HCT116 (cell line): ENCODE results near the gene SLC25A6. TPM values are rescaled to one million over a fixed set of nuclear protein-coding genes. Genes with fewer than 3 reads are reported as not detected.
"Not testable (repeated sequence)": the region's sequence is repeated elsewhere in the genome, so short reads cannot be mapped to it uniquely, and the experiment has no call there.

ENCODE experiments used
- ATAC-seq: fragments of 200-7000 bp; cut with Tn5 transposase; 2 replicates; pipeline ENCODE4 v1.9.1; 2020; ENCODE audit warnings: mild to moderate bottlenecking, moderate library complexity
- BruUV-seq: library from RNA; stranded (reverse); fragments of 400-500 nt; replicated peaks from 2 replicates; lab custom pipeline; 2021; lab: Mats Ljungman, UMichigan
- CTCF ChIA-PET: fragments of 300-600 bp; sonication (Branson Sonifier 250); formaldehyde crosslinking; loops from one replicate; lab custom pipeline; 2021; ENCODE audit warnings: antibody characterized with exemption; lab: Charles Lee
- POLR2A ChIA-PET: fragments of 300-600, 350-600 bp; sonication (Branson Sonifier 250); formaldehyde crosslinking; loops from one replicate; lab custom pipeline; 2021; ENCODE audit warnings: antibody characterized with exemption; lab: Charles Lee
- RAD21 ChIA-PET, 2 experiments: fragments of 300-600 bp; sonication (Branson Sonifier 250); formaldehyde crosslinking; loops; one replicate each; lab custom pipeline; 2023; ENCODE audit warnings: low total read pairs in 2 of 2; ENCODE audit not compliant: uncharacterized antibody in 2 of 2, unreplicated experiment in 2 of 2, low non-redundant PET in 1 of 2; lab: Charles Lee
- DNase-seq: peaks from one replicate; pipeline ENCODE4 v3.0.0-alpha.2; 2010; ENCODE audit warnings: low read depth, low spot score
- H2AFZ ChIP-seq: fragments of 200-600 bp; shearing (Covaris generic), sonication (generic); 2 replicates; pipeline ENCODE4 v1.6.1; 2017; ENCODE audit warnings: low read depth, mixed run types, mixed read lengths, antibody characterized with exemption, low read length; ENCODE audit not compliant: poor library complexity, severe bottlenecking
- H3K27ac ChIP-seq: 2 replicates; pipeline ENCODE4 v1.5.1; 2012; ENCODE audit warnings: low read depth, low read length
- H3K27me3 ChIP-seq: fragments of 200-600 bp; sonication (generic); 2 replicates; pipeline ENCODE4 v1.6.1; 2016; ENCODE audit warnings: mixed run types, low read length, mixed read lengths; ENCODE audit not compliant: insufficient read depth
- H3K36me3 ChIP-seq, 2 experiments: fragments of 200-500 bp in 1 of 2; fragments of 200-600 bp in 1 of 2; sonication (Bioruptor generic) in 1 of 2; sonication (generic) in 1 of 2; 2 replicates each; pipeline versions ENCODE4 v1.5.1 to v1.6.1; 2014 to 2016; ENCODE audit warnings: low read length in 2 of 2, inconsistent platforms in 1 of 2, mixed read lengths in 1 of 2, mixed run types in 1 of 2; ENCODE audit not compliant: insufficient read depth in 2 of 2, control insufficient read depth in 1 of 2
- H3K4me1 ChIP-seq, 2 experiments: fragments of 200-600 bp in 1 of 2; sonication (generic) in 1 of 2; 2 replicates each; pipeline versions ENCODE4 v1.5.1 to v1.6.1; 2012 to 2017; ENCODE audit warnings: low read length in 2 of 2, inconsistent platforms in 1 of 2, mild to moderate bottlenecking in 1 of 2, mixed read lengths in 1 of 2, mixed run types in 1 of 2, moderate library complexity in 1 of 2; ENCODE audit not compliant: insufficient read depth in 2 of 2, control insufficient read depth in 1 of 2
- H3K4me2 ChIP-seq: fragments of 200-600 bp; sonication (generic); 2 replicates; pipeline ENCODE4 v1.6.1; 2017; ENCODE audit warnings: mixed run types, low read length, mixed read lengths
- H3K4me3 ChIP-seq, 2 experiments: fragments of 200-600 bp in 1 of 2; sonication (generic) in 1 of 2; replicated peaks in 1 of 2; 2 replicates each; pipeline ENCODE4 v1.5.1; 2011 to 2016; ENCODE audit warnings: low read length in 2 of 2, control low read depth in 1 of 2, low read depth in 1 of 2, mild to moderate bottlenecking in 1 of 2, mixed read lengths in 1 of 2, mixed run types in 1 of 2
- H3K79me2 ChIP-seq: fragments of 200-600 bp; sonication (generic); 2 replicates; pipeline ENCODE4 v1.6.1; 2017; ENCODE audit warnings: mild to moderate bottlenecking, mixed run types, low read length, moderate library complexity, mixed read lengths; ENCODE audit not compliant: insufficient read depth
- H3K9ac ChIP-seq: fragments of 200-600 bp; sonication (generic); 2 replicates; pipeline ENCODE4 v1.6.1; 2016; ENCODE audit warnings: low read length, mixed read lengths
- H3K9me2 ChIP-seq: fragments of 200-600 bp; sonication (generic), shearing (Covaris generic); 2 replicates; pipeline ENCODE4 v1.6.1; 2017; ENCODE audit warnings: mixed run types, mild to moderate bottlenecking, moderate library complexity; ENCODE audit not compliant: insufficient read depth
- H3K9me3 ChIP-seq, 2 experiments: fragments of 200-500 bp in 1 of 2; fragments of 200-600 bp in 1 of 2; sonication (Bioruptor generic) in 1 of 2; sonication (generic) in 1 of 2; 2 replicates each; pipeline ENCODE4 v1.6.1; 2014 to 2017; ENCODE audit warnings: low read length in 2 of 2, mixed read lengths in 2 of 2, inconsistent platforms in 1 of 2, low read depth in 1 of 2, mild to moderate bottlenecking in 1 of 2, mixed run types in 1 of 2, moderate library complexity in 1 of 2; ENCODE audit not compliant: control insufficient read depth in 1 of 2, insufficient read depth in 1 of 2
- H4K20me1 ChIP-seq: fragments of 200-600 bp; sonication (generic), shearing (Covaris generic); 2 replicates; pipeline ENCODE4 v1.6.1; 2017; ENCODE audit warnings: mixed run types, mild to moderate bottlenecking, moderate library complexity; ENCODE audit not compliant: insufficient read depth
- CEBPB ChIP-seq: IDR thresholded peaks from 2 replicates; pipeline ENCODE4 v1.6.1; 2012; ENCODE audit warnings: low read depth
- EGR1 ChIP-seq: IDR thresholded peaks from 2 replicates; pipeline ENCODE4 v1.6.1; 2012; ENCODE audit warnings: low read depth
- ELF1 ChIP-seq: IDR thresholded peaks from 2 replicates; pipeline ENCODE4 v1.6.1; 2012; ENCODE audit warnings: low read depth, borderline replicate concordance
- EZH2 ChIP-seq: fragments of 200-600 bp; sonication (generic); IDR thresholded peaks from 2 replicates; pipeline ENCODE4 v1.6.1; 2017; ENCODE audit warnings: antibody characterized with exemption, mixed run types
- EZH2phosphoT487 ChIP-seq: fragments of 200-600 bp; IDR thresholded peaks from 2 replicates; pipeline ENCODE4 v1.6.1; 2018; ENCODE audit warnings: antibody characterized with exemption, borderline replicate concordance
- POLR2A ChIP-seq: IDR thresholded peaks from 2 replicates; pipeline ENCODE4 v1.7.0; 2011; ENCODE audit warnings: borderline replicate concordance; ENCODE audit not compliant: insufficient read depth, insufficient read length; ENCODE audit errors: extremely low read depth
- POLR2AphosphoS5 ChIP-seq: IDR thresholded peaks from 2 replicates; pipeline ENCODE4 v1.6.1; 2011; ENCODE audit warnings: mild to moderate bottlenecking, low read depth, low read length, moderate library complexity
- RAD21 ChIP-seq: IDR thresholded peaks from 2 replicates; pipeline ENCODE4 v1.6.1; 2012; ENCODE audit warnings: low read depth, mild to moderate bottlenecking
- SIN3A ChIP-seq: IDR thresholded peaks from 2 replicates; pipeline ENCODE4 v1.6.1; 2012; ENCODE audit warnings: low read depth
- SRF ChIP-seq: IDR thresholded peaks from 2 replicates; pipeline ENCODE4 v1.6.1; 2012; ENCODE audit warnings: low read depth
- TCF7L2 ChIP-seq: IDR thresholded peaks from 2 replicates; pipeline ENCODE4 v1.7.0; 2011; ENCODE audit warnings: borderline replicate concordance, inconsistent platforms; ENCODE audit not compliant: insufficient read depth, insufficient read length; ENCODE audit errors: extremely low read depth
- YY1 ChIP-seq: IDR thresholded peaks from 2 replicates; pipeline ENCODE4 v1.6.1; 2011; ENCODE audit warnings: low read length, low read depth, moderate library complexity, mild to moderate bottlenecking; ENCODE audit not compliant: insufficient replicate concordance; ENCODE audit errors: extremely low read depth
- ZNF274 ChIP-seq: fragments of 200-500 bp; sonication (Bioruptor generic); IDR thresholded peaks from 2 replicates; pipeline ENCODE4 v1.6.1; 2014; ENCODE audit warnings: mild to moderate bottlenecking, low read depth, low read length, inconsistent platforms
- intact Hi-C: fragments of 100-400 bp; cut with micrococcal nuclease; formaldehyde crosslinking; loops from 2 replicates; pipeline ENCODE4 v1.10.0; 2022
- total RNA-seq: library from RNA; stranded (reverse); gene quantifications from one replicate; pipeline ENCODE4 v1.2.1, GENCODE V29; 2021; ENCODE audit not compliant: unreplicated experiment
- TF ChIP-seq, protein P1 (sequence below), 3 experiments: fragments of 200-600 bp in 1 of 3; sonication (generic) in 1 of 3; IDR thresholded peaks in 2 of 3; conservative IDR thresholded peaks in 1 of 3; 2 replicates each; pipeline ENCODE4 v1.5.1; 2012 to 2017; ENCODE audit warnings: low read depth in 2 of 3, low read length in 2 of 3, antibody characterized with exemption in 1 of 3, borderline replicate concordance in 1 of 3, control low read depth in 1 of 3, mild to moderate bottlenecking in 1 of 3, mixed read lengths in 1 of 3, mixed run types in 1 of 3, moderate library complexity in 1 of 3; ENCODE audit not compliant: insufficient read depth in 1 of 3
- TF ChIP-seq, protein P2 (sequence below): IDR thresholded peaks from 2 replicates; pipeline ENCODE4 v1.6.1; 2012
- TF ChIP-seq, protein P3 (sequence below): IDR thresholded peaks from 2 replicates; pipeline ENCODE4 v1.6.1; 2011; ENCODE audit warnings: mild to moderate bottlenecking, low read length, moderate library complexity; ENCODE audit not compliant: insufficient replicate concordance; ENCODE audit errors: extremely low read depth

The SLC25A6 gene
- total RNA-seq, 1 experiment from 2014 or later = 398 TPM

DNA sequence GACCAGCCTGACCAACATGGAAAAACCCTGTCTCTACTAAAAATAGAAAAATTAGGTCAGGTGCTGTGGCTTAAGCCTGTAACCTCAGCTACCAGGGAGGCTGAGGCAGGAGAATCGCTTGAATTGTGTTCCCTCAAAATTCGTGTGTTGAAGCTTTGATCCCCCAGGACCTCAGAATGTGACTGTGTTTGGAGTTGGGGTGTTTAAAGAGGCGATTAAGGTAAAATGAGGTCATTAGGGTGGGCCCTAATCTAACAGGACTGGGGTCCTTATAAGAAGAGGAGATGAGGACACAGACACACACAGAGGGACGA, 23.6 kb downstream of the SLC25A6 start:
- ATAC-seq = no peak
- no peaks in the 10 kb centered on the region for H3K9me3 ChIP-seq

DNA sequence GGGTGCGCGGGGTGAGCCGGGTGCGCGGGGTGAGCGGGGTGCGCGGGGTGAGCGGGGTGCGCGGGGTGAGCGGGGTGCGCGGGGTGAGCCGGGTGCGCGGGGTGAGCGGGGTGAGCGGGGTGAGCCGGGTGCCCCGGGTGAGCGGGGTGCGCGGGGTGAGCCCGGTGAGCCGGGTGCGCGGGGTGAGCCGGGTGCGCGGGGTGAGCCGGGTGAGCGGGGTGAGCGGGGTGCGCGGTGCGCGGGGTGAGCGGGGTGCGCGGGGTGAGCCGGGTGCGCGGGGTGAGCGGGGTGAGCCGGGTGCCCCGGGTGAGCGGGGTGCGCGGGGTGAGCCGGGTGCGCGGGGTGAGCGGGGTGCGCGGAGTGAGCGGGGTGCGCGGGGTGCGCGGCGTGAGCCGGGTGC, 25.6 kb downstream of the SLC25A6 start:
- DNase-seq, intact Hi-C loops, H3K4me3 ChIP-seq, H3K36me3 ChIP-seq, BruUV-seq, H3K79me2 ChIP-seq, POLR2A ChIA-PET, H3K9me2 ChIP-seq, ATAC-seq, H3K27me3 ChIP-seq, H3K9ac ChIP-seq, H4K20me1 ChIP-seq, H3K4me2 ChIP-seq, H3K9me3 ChIP-seq, H2AFZ ChIP-seq, H3K27ac ChIP-seq, RAD21 ChIA-PET, CTCF ChIA-PET: not testable (repeated sequence)
- peaks cover 5 to 11% of the 10 kb centered on the region in 2 experiments; a peak in 2 of 4 replicates for H3K4me1 ChIP-seq

More for the DNA sequence above, 23.6 kb downstream of the SLC25A6 start:
- no peaks in the 10 kb centered on the region for H3K27me3 ChIP-seq
- H3K4me2 ChIP-seq = no peak overlapping the region
- ChIA-PET RAD21 (no interaction called here), CTCF (no interaction called here), POLR2A (no interaction called here)
- H3K79me2 ChIP-seq = no peaks in the 10 kb centered on the region
- no peaks in the 10 kb centered on the region for H3K4me1 ChIP-seq
- H3K9ac ChIP-seq = no peak overlapping the region
- H2AFZ ChIP-seq = no peak overlapping the region
- no peaks in the 10 kb centered on the region for H4K20me1 ChIP-seq
- TF ChIP-seq ELF1 = no peak
- no peak for TF ChIP-seq SRF
- TF ChIP-seq EGR1 = no peak
- TF ChIP-seq, protein P1, sequence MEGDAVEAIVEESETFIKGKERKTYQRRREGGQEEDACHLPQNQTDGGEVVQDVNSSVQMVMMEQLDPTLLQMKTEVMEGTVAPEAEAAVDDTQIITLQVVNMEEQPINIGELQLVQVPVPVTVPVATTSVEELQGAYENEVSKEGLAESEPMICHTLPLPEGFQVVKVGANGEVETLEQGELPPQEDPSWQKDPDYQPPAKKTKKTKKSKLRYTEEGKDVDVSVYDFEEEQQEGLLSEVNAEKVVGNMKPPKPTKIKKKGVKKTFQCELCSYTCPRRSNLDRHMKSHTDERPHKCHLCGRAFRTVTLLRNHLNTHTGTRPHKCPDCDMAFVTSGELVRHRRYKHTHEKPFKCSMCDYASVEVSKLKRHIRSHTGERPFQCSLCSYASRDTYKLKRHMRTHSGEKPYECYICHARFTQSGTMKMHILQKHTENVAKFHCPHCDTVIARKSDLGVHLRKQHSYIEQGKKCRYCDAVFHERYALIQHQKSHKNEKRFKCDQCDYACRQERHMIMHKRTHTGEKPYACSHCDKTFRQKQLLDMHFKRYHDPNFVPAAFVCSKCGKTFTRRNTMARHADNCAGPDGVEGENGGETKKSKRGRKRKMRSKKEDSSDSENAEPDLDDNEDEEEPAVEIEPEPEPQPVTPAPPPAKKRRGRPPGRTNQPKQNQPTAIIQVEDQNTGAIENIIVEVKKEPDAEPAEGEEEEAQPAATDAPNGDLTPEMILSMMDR (IDR thresholded peaks at IDR 0.05 in 2 of 3, conservative IDR thresholded peaks at IDR 0.05 in 1 of 3; ENCODE audit: borderline replicate concordance in 1 of 3, insufficient read depth in 1 of 3, low read depth in 2 of 3, low read length in 2 of 3) = no peak
- TF ChIP-seq, protein P2, sequence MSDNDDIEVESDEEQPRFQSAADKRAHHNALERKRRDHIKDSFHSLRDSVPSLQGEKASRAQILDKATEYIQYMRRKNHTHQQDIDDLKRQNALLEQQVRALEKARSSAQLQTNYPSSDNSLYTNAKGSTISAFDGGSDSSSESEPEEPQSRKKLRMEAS = no peak
- no peak for TF ChIP-seq CEBPB
- no peak for TF ChIP-seq POLR2A
- TF ChIP-seq YY1 = no peak
- TF ChIP-seq TCF7L2 = no peak
- no peak for TF ChIP-seq ZNF274
- TF ChIP-seq RAD21 = no peak
- TF ChIP-seq EZH2phosphoT487 = no peak
- TF ChIP-seq, protein P3, sequence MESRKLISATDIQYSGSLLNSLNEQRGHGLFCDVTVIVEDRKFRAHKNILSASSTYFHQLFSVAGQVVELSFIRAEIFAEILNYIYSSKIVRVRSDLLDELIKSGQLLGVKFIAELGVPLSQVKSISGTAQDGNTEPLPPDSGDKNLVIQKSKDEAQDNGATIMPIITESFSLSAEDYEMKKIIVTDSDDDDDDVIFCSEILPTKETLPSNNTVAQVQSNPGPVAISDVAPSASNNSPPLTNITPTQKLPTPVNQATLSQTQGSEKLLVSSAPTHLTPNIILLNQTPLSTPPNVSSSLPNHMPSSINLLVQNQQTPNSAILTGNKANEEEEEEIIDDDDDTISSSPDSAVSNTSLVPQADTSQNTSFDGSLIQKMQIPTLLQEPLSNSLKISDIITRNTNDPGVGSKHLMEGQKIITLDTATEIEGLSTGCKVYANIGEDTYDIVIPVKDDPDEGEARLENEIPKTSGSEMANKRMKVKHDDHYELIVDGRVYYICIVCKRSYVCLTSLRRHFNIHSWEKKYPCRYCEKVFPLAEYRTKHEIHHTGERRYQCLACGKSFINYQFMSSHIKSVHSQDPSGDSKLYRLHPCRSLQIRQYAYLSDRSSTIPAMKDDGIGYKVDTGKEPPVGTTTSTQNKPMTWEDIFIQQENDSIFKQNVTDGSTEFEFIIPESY = no peak
- no peak for TF ChIP-seq SIN3A
- no peak for TF ChIP-seq EZH2
- TF ChIP-seq POLR2AphosphoS5 = no peak
- DNase-seq = no peak
- intact Hi-C loops = no loop called here
- no peak overlapping the region for H3K27ac ChIP-seq
- no peaks in the 10 kb centered on the region for H3K36me3 ChIP-seq
- H3K9me2 ChIP-seq = no peaks in the 10 kb centered on the region
- no peak overlapping the region for H3K4me3 ChIP-seq
- BruUV-seq = no TSS peak
